ENCODE data around the gene VASN. TPM values are rescaled to one million over a fixed set of nuclear protein-coding genes. Genes with fewer than 3 reads are reported as not detected.

VASN gene
- total RNA-seq, 2 donors from 2014 or later: 14.3 to 22.1 TPM

GRCh38 chr16:4361944-4362311 is 9.7 kb upstream of the VASN start:
- TF ChIP-seq POLR2A (IDR thresholded peaks at IDR 0.05) (no peak), CTCF (IDR thresholded peaks at IDR 0.05) (no peak)
- Histone ChIP-seq H3K9me3 (no peaks in the 10 kb centered on the region), H3K27me3 (no peaks in the 10 kb centered on the region), H3K4me3 (no peak overlapping the region), H3K27ac (no peak overlapping the region), H3K36me3 (replicated peaks in 1 of 2; ENCODE audit: insufficient read depth in 1 of 2, low read depth in 2 of 2) (peaks cover 0 to 2% of the 10 kb centered on the region in 2 donors), H3K4me1 (no peaks in the 10 kb centered on the region)
- DNase-seq (no peak), ATAC-seq (no peak)
- intact Hi-C loops (cut with DNase I): loop anchor here (2.0 kb wide), 1 partner anchor 39 kb away; no protein-coding TSS in a partner anchor
- 93% methylated on average over 12 of the region's 12 CpGs; no CpG with 5 or more reads in 1 of the 2 donors for whole genome bisulfite sequencing, 2 donors

GRCh38 chr16:4362476-4363135 is 9.0 kb upstream of the VASN start:
- Histone ChIP-seq H3K27me3 (no peaks in the 10 kb centered on the region), H3K4me1 (no peaks in the 10 kb centered on the region), H3K27ac (no peak overlapping the region), H3K36me3 (replicated peaks in 1 of 2; ENCODE audit: insufficient read depth in 1 of 2, low read depth in 2 of 2) (peaks cover 0 to 2% of the 10 kb centered on the region in 2 donors), H3K4me3 (no peak overlapping the region), H3K9me3 (no peaks in the 10 kb centered on the region)
- no peak for TF ChIP-seq CTCF (IDR thresholded peaks at IDR 0.05)
- TF ChIP-seq POLR2A (IDR thresholded peaks at IDR 0.05): no peak
- 88 to 93% methylated on average over 13 to 16 of the region's 19 CpGs for WGBS, 2 donors
- intact Hi-C loops (cut with DNase I): no loop called here
- DNase-seq (no peak), ATAC-seq (no peak)

- TF ChIP-seq CTCF (IDR thresholded peaks at IDR 0.05) (no peak), POLR2A (IDR thresholded peaks at IDR 0.05) (no peak)
- Histone ChIP-seq H3K27ac (no peak overlapping the region), H3K36me3 (replicated peaks in 1 of 2; ENCODE audit: insufficient read depth in 1 of 2, low read depth in 2 of 2) (peaks cover 0 to 2% of the 10 kb centered on the region in 2 donors), H3K4me1 (no peaks in the 10 kb centered on the region), H3K4me3 (no peak overlapping the region), H3K9me3 (no peaks in the 10 kb centered on the region), H3K27me3 (no peaks in the 10 kb centered on the region)
- intact Hi-C loops (cut with DNase I): no loop called here
- DNase-seq (no peak), ATAC-seq (no peak)
- 76 to 87% methylated on average over 10 to 37 of the region's 37 CpGs for WGBS, 2 donors
These were observed 7.2 kb upstream of the VASN start for GRCh38 chr16:4364196-4365013.

GRCh38 chr16:4365014-4365406 is 6.6 kb upstream of the VASN start:
- 93 to 100% methylated on average over 4 to 10 of the region's 10 CpGs for WGBS, 2 donors
- no peak overlapping the region for H3K27ac ChIP-seq
- no peak for DNase-seq
- H3K4me3 ChIP-seq: no peak overlapping the region
- H3K9me3 ChIP-seq: no peaks in the 10 kb centered on the region
- H3K27me3 ChIP-seq: no peaks in the 10 kb centered on the region
- ATAC-seq: no peak
- intact Hi-C loops (cut with DNase I): no loop called here
- H3K4me1 ChIP-seq: no peaks in the 10 kb centered on the region
- TF ChIP-seq POLR2A (IDR thresholded peaks at IDR 0.05) (no peak), CTCF (IDR thresholded peaks at IDR 0.05) (no peak)
- H3K36me3 ChIP-seq (replicated peaks in 1 of 2; ENCODE audit: insufficient read depth in 1 of 2, low read depth in 2 of 2): peaks cover 0 to 2% of the 10 kb centered on the region in 2 donors

Measured in body of pancreas (tissue), 4 donors.